ENCODE results near the gene TRAPPC14.
"Not testable (repeated sequence)": the region's sequence is repeated elsewhere in the genome, so short reads cannot be mapped to it uniquely, and the experiment has no call there.

The TRAPPC14 gene, protein sequence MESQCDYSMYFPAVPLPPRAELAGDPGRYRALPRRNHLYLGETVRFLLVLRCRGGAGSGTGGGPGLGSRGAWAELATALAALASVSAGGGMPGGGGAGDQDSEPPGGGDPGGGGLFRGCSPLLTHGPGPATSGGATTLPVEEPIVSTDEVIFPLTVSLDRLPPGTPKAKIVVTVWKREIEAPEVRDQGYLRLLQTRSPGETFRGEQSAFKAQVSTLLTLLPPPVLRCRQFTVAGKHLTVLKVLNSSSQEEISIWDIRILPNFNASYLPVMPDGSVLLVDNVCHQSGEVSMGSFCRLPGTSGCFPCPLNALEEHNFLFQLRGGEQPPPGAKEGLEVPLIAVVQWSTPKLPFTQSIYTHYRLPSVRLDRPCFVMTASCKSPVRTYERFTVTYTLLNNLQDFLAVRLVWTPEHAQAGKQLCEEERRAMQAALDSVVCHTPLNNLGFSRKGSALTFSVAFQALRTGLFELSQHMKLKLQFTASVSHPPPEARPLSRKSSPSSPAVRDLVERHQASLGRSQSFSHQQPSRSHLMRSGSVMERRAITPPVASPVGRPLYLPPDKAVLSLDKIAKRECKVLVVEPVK

DNA sequence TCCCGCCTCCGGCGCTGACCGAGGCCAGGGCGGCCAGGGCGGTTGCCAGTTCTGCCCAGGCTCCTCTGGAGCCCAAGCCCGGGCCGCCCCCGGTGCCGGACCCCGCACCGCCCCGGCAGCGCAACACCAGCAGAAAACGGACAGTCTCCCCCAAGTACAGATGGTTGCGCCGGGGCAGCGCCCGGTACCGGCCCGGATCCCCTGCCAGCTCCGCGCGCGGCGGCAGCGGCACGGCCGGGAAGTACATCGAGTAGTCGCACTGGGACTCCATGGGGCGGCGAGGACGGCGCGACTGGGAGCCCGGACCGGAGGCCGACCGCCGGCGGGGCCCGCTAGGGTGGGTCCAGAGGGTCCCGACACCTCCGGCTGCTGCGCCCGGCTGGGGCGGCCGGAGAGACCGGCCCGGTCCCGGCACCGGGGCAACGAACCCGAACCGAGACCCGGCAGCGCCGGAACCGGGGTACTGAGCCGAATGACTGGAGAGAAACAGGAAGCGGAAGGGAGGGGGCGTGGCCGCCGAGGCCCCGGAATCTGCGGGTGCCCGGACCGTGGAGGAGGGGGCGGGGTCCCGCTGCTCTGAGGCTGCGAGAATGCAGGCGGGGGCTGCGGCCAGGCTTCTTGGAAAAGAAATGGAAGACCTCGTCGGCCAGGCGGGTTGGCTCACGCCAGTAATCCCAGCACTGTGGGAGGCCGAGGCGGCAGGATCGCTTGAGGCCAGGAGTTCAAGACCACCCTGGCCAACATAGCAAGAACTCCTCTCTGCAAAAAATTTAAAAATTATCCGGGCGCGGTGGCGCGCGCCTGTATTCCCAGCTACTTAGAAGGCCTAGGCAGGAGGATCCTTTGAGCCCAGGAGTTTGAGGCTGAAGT, at the start of gene TRAPPC14:
Gene TRAPPC14 (minus strand): TSS at position 495 of the 870 bp plus-strand sequence. CDS start 224 bp downstream, at position 271.
- peak; percentile 95 for DNase-seq

DNA sequence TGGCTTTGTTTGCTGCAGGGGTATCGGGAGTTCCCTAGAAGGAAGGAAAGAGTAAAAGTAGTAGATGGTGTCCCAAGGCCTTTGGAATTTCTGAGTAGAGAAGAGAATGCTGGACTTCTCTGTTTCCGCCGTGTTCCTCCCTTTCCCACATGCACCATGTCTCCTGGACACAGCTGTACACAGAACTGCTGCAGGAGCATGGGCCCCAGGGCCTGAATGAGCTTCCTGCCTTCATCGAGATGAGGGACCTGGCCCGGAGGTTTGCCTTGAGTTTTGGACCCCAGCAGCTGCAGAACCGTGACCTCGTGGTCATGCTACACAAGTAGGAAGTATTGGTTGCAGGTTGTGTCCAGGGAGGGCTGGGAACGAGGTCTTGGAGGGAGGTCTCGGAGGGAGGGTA, 45.9 kb upstream of the TRAPPC14 start:
- no peak for DNase-seq

DNA sequence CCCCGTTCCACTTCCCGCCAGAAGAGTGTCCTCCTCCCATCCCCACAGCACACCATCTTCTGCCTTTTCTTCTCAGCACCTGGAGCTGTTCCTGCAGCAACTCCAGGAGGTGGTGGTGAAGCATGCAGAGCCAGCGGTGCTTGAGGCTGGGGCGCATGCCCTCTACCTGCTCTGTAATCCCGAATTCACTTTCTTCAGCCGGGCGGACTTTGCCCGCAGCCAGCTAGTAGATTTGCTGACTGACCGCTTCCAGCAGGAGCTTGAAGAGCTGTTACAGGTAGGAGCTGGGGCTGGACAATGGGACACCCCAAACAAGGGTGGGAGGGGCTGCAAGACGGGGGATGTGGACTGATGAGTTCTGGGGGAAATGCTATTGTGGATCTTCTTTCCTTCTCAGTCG, 42.2 kb upstream of the TRAPPC14 start:
- DNase-seq, result no peak

DNA sequence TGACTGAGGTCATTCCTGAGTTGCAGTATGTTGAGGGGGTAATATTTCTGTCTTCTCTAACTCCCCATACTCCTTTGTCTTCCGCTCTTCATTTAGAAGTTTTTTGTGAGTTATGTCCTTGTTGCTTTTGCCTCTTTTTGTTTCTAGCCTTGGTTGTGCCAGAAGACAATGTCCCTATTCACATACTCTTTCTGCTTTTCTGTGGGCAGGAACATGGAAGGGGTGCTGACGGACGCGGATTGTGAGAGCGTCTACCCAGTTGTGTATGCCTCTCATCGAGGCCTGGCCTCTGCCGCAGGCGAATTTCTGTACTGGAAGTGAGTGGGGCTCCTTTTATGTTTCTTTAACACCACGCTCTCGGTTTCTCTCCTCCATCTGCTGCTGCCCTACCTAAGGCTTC, 39.7 kb upstream of the TRAPPC14 start:
- no peak for DNase-seq

DNA sequence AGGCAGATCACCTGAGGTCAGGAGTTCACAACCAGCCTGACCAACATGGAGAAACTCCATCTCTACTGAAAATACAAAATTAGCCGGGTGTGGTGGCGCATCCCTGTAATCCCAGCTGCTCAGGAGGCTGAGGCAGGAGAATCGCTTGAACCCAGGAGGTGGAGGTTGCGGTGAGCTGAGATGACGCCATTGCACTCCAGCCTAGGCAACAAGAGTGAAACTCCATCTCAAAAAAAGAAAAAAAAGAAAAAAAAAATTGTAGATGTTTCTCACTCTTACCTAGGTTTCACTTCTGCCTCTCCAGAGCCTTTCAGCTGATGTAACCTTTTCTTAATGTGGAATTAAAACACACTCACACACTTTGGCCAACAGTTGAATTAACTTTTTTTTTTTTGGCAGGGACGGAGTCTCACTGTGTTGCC, 37.4 kb upstream of the TRAPPC14 start:
- not testable (repeated sequence) for DNase-seq

DNA sequence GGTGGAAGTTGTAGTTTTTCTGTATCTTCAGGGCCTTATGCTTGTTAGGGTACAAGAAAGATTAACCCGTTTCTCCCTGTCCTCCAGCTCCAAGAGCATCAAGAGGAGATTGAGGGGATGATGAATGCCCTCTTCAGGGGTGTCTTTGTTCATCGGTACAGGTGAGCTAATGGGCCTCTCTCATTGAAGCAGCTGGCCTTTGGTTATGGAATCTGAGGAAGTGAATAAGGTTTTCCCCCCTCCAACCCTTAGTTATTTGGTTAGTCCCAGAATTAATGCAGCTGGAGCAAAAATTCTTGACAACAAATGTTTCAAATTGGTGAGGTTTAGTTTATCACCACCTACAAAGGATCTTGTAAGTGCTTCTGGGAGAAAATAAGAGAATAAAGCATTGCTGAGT, 36.7 kb upstream of the TRAPPC14 start:
- DNase-seq, result no peak

DNA sequence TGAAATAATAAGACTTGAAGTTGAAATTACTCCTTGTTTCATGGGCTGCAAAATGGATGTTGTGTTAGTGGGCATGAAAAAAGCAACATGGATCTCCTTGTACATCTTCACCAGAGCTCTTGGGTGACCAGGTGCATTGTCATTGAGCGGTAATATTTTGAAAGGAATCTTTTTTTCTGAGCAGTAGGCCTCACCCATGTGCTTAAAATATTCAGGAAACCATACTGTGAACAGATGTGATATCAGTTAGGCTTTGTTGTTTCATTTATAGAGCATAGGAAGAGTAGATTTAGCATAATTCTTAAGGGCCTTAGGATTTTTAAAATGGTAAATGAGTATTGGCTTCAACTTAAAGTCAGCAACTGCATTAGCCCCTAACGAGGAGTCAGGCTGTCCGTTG, 34.4 kb upstream of the TRAPPC14 start:
- DNase-seq, result no peak

DNA sequence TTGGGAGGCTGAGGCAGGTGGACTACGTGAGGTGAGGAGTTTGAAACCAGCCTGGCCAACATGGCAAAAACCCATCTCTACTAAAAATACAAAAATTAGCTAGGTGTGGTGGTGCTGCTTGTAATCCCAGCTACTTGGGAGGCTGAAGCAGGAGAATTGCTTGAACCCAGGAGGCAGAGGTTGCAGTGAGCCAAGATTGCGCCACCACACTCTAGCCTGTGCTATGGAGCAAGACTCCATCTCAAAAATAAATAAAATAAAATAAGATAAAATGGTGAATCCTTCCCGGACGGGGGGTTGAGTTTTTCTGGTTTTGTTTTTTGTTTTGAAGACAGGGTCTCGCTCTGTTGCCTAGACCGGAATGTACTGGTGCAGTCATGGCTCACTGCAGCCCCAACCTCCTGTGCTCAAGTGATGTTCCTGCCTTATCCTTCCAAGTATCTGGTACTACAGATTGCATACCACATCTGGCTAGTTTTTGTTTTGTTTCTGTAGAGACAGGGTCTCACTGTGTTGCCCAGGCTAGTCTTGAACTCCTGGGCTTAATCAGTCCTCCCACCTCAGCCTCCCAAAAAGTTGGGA, 33.8 kb upstream of the TRAPPC14 start:
- DNase-seq, result not testable (repeated sequence)

DNA sequence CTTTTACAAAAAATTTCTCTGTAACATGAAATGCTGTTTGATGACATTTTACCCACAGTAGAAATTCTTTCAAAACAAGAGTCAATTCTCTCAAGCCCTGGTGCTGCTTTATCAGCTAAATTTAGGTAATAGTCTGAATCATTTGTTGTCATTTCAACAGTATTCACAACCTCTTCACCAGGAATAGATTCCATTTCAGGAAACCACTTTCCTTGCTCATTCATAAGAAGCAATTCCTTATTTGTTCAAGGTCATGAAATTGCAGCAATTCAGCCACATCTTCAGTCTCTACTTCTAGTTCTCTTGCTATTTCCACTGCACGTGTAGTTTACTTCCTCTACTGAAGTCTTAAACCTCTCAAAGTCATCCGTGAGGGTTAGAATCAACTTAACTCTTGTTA, 33.3 kb upstream of the TRAPPC14 start:
- DNase-seq, result no peak

DNA sequence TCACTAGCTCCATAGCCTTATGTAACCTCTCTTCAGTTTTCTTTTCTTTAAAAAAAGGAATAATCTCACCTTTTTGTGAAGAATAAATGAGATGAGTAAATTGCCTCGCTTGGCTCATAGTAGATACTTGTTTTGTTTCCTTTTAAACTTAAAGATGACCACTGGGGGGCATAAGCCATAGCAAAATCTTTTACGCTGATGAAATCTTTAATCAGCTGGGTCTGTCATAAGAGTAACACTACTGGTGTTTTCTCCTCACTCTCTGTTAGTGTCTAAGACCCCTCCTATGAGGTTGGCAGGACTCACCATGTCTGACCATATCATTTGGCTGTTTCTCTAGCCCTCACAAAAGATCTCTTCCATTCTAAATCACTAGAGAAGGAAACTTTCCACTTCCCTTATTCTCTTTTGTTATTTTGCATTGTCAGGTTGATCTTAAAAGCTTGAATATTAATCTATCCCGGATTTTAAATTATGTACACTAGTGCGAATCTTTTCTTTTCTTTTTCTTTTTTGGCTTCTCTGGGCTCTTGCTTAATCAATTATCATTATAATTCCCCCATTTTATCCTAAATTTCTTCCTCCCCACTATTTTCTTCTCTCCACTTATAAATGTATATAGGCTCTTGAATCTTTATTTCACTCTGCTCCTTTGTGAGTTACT, 31.7 kb upstream of the TRAPPC14 start:
- DNase-seq, result no peak

DNA sequence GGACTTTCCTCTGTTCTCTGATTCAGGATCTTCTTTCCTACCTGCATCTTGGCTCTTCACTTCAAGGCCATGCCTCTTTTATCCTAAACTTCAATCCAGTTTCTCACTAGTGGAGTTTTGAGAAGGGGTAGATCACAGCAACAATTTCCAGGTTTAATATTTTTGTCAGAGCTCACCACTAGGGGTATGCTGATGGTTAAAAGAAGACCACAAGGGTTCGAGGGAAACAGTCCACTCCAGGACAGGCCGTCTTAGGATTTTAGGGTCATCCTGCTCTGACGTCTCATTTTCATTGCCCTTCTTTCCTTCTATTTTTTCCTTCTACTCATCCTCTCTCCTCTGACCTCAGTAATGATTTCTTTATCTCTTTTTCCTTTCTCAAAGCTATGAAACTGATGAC, 30.5 kb upstream of the TRAPPC14 start:
- DNase-seq, result no peak

DNA sequence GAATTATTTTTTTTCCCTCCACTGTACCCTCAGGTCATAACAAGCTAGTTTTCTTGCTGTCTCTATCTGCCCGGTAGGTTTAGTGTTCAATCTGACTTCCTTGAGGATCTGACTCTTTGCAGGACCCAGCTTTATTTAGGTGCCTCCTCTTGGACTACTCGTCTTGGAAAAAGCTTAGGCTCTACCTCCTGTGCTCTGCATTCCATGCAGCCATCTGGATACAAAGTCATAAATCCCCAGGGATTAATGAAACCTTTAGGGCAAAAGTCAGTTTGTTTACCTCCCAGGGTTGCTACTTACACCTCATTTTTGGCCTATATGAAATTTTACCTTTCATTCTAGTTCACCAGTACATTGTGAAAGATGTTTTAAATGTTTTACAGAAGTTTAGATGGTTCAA, 27.2 kb upstream of the TRAPPC14 start:
- no peak for DNase-seq

DNA sequence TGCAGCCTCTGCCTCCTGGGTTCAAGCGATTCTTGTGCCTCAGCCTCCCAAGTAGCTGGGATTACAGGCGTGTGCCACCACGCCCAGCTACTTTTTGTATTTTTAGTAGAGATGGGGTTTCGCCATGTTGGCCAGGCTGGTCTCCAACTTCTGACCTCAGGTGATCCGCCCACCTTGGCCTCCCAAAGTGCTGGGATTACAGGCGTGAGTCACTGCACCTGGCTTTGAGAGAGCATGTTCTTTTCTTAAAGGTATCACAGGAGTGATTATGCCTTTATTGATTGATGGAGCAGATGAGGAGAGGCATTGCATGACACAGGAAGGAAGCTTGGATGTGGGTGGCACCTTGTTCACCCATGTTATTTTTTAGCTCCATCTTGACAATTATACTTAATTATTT, 24.6 kb upstream of the TRAPPC14 start:
- DNase-seq, result not testable (repeated sequence)

DNA sequence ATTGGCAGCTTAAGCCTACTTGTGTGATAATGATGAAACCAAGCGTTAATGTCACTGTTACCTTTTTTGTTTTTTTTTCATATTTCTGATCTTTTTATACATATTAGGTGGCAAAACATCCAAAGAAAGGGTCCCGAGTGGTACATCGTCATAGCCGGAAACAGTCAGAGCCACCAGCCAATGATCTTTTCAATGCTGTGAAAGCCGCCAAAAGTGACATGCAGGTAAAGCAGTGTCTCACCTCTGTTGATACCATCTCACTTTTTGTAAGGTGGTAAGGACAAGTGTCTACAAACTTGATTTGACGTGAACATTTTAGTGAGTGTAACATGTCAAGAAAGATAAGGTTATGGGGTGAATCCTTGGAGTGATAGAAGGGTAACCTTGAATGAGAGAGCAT, 24.1 kb upstream of the TRAPPC14 start:
- DNase-seq, result not testable (repeated sequence)

DNA sequence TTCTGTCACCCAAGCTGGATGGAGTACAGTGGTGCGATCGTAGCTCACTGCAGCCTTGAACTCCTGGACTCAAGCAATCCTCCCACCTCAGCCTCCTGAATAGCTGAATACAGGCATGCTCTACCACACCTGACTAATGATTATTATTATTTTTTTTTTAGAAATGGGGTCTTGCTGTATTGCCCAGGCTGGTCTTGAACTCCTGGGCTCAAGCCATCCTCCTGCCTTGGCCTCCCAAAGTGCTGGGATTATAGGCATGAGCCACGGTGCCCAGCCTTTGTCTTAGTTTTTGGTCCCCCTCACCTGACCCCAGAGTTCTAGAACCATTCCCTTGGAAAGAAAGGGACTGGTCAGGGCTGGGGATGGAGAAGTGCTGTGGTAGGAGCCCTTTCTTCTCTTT, 21.6 kb upstream of the TRAPPC14 start:
- not testable (repeated sequence) for DNase-seq

DNA sequence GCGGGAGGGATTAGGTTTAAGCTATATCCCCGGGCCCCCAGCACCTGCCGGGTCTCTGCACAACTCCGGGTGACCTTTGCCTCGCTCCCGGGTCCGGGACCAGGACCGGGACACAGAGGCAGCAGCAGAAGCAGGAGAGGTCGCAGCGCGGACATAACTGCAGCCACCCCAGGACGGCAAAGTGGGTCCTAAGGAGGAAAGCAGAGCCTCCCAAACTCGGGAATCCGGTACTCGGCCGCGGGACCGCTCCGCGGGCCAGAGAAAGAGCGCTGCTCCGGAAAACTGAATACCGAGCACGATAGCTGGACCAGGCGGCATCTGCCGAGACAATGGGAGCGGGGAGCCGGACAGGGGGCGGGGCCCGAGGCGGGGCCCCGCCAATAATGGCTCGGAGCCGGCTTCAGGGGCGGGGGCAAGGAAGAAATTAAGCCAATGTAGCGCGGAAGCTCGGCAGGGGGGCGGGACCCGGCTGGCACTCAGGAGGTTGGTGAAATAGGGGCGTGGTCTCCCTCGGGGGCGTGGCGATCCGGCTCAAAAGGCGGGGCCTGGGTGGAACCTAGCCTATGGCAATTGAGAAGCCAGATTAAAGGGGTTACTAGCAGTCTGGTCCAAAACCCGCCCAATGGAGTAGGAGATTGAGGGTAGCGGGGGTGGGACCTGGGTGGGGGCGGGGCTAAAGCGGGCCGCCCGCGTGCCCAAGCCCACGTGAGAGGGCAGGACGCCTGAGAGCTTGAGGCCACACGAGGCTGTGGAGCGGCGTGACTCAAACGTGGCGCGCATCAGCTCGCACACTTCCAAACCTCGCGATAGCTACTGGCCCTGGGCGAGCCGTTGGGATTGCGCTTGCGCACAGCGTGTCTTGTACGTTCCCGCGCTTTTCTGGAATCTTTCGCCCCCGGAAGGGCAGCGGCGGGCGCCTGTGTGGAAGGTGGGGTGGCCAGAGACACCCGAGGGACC, 18.8 kb upstream of the TRAPPC14 start, which contains the start of the genes GPC2 and STAG3:
Gene GPC2 (minus strand): TSS at position 337 of the 957 bp plus-strand sequence. CDS start 182 bp downstream, at position 155.
Gene STAG3 (plus strand): TSS at position 874 of the 957 bp plus-strand sequence. CDS start 2,639 bp downstream, outside the sequence.
- peak; percentile 98 for DNase-seq

DNA sequence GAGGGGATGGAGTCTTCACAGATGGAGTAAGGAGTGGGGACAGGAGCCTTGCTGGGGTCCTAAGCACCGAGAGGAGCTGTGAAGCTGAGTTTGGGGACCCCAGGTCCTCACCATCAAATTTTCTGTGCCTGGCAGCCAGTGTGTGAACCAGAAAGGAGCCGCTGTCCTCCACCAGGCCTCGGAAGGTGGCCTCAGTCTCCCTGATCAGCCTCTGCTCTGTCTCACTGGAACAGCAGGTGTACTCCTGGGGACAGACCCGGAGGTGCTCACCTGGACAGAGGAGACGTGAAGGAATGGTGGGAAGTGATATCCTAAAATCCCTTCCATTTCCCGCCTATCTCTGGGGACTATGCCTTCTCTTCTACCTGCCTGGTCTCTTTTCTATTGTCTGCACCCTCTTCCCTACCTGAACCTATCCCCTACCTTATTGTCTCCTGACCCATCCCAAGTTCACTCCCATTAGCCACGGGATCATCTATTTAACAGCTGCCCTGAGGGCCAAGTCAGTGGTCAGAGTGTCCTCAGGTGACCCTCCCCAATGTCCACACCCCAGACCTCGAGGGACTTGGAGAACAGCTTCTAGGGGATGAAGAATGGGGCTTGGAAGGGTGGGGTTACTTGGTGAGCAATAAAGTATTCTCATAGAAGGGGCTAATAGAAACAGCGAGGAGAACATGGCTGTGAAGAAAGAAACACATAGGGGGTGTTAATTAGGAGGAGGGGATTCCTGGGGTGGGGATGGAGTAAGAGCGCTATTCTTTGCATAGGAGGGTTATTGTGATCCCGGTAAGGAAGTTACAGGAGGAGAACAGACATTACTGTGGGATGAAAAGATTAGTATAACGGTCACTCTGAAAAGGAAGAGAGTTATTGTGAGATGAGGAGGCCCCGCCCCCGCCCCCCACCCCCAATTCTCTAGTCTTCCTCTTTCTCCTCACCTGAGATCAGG, 17.8 kb upstream of the TRAPPC14 start:
- DNase-seq, result no peak

DNA sequence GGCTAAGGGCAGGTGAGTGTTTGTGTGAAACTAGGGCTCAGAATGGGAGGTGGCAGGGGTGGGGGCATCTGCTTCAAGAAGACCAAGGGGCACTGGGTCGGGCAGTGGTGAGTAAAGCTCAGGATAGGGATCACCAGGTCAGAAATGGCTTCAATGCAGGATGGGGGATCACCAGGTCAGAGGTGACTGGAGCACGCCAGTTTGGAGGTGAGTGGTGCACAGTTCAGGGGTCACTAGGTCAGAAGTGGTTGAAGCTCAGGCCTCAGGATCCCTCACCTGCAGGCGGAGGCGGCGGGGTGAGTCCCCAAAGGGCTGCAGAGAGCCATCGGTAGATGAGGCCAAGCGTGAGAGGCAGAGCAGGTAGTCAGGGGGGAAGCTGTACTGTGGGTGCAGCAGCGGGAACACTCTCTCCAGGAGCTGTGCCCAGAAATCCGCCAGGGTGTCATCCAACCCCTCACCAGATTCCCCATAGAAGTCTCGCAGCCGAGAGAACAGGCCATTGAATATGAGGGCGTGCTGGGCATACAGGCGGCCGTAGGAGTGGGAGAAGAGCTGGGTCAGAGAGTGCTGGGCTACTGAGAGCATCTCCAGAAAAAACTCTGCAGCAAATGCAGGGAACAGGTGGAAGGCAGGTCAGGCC, 16.9 kb upstream of the TRAPPC14 start:
- no peak for DNase-seq

DNA sequence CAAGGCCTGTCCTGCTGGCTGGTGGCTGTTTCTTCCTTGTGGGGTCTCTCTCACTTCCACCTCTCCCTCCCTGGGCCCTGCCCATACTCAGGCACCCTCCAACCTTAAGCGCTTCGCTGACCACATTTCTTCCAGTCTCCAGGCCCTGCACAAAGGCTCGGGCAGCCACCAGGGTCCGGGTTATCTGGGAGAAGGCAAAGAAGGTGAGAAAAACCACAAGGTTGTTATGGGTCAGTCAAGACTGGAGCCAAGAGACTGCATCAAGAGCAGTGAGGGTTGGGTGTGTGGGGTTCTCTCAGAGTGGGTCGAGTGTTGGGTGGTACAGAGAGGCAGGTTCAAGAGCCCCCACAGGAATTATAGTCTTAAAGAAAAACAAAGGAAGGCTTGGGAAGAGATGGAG, 16.1 kb upstream of the TRAPPC14 start:
- no peak for DNase-seq
